GM18868 (cell line): ENCODE results near the gene IMMP2L.

Experiments used
- ATAC-seq: cut with Tn5 transposase; IDR thresholded peaks from one replicate; pipeline ENCODE4 v1.9.1; 2021; ENCODE audit warnings: mild to moderate bottlenecking, moderate library complexity; ENCODE audit not compliant: unreplicated experiment

Gene IMMP2L

DNA sequence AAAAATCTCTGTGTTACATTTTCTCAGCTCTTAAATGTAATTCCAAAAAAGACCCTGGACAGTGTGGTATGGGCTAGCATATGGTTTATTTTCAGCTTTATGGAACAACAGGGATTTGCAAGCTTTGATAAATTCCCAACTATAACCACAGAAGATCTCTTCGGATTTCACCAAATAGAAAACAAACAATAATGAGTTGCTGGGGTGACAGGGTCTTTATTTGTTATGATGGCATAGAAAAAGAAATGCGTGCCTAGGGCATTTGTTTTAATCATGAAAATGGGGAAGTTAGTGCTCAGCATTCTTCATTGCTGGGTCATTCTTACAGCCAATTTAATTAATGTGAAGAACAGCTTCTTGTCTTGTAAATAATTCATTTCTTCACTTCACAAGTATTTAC is 332.4 kb downstream of the IMMP2L start:
- no peak for ATAC-seq

- no peak for ATAC-seq
Observed at GRCh38 chr7:111229181-111229740, 333.0 kb downstream of the IMMP2L start.

- ATAC-seq = no peak
Observed at GRCh38 chr7:111228437-111228836, 333.9 kb downstream of the IMMP2L start.

- no peak for ATAC-seq
Observed at GRCh38 chr7:111226800-111227199, 335.5 kb downstream of the IMMP2L start.

DNA sequence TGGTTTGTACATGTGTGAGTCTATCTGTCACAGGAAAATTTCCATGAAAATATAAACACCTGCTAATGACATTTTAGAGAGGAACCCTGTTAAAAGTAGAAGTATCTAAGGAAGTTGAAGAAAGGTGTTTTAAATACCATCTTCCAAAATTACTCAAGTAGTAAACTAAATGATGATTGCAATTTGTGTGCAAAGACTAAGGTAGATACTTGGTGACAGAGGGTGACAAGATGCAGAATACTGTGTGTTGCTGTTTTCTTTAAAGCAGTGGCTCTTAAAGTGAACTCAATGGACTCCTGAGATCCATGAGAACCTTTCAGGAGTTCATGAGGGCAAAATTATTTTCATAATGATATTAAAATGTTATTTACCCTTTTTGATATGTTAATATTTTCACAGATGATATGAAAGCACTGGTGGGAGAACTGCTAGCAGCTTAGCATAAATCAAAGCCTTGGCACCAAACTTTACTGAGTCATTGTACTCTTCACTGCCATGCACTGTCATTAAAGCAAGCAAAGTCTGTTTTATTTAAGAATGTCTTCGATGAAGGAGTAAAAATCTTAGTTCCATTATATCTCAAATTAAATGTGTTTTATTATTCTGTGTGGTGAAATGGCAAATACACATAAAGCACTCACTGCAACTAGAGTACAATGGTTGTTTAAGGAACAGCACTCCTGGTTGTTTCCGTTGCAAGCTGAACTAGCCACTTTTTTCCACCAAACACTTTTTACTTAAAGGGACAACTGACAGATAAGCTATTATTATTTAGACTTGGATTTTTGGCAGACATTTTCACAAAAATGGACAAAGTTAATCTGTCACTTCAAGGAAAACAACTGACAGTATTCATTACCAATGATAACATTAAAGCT is 337.7 kb downstream of the IMMP2L start:
- ATAC-seq = no peak

- peak; percentile 57 for ATAC-seq
Observed at GRCh38 chr7:111223802-111224253, 338.5 kb downstream of the IMMP2L start.

- no peak for ATAC-seq
Observed at GRCh38 chr7:111215550-111215949, 346.7 kb downstream of the IMMP2L start.

DNA sequence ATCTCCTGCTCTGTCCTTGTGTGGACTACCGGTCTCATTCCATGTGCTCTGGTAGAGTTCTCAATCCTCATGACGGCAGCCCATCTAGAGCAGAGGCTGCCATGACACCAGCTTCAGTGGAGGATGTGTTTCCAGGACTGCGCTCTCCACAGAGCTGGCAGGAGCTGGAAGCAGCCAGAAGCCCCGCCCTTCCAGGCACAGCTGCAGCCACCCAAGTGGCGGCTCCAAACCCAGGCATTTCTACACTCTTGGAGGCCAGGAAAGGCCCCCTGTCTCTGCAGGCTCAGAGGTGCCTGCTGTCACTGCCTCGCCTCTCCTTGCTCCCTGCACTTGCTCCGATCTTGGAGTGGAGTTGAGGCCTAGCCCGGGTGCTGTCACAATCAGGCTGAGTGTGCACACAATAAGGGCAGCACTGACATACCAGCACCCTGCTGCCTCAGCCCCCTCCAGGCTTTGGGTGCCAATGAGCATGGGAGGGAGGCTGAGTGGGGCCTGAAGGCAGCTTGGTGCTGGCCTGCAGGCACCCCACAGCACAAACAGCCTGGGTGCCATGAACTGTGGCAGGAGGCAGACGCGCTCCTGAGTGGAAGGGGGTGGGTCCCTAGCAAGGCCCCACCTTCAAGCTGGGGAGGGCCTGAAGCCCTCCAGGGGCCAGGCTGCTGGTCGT is 349.3 kb downstream of the IMMP2L start:
- ATAC-seq = no peak

DNA sequence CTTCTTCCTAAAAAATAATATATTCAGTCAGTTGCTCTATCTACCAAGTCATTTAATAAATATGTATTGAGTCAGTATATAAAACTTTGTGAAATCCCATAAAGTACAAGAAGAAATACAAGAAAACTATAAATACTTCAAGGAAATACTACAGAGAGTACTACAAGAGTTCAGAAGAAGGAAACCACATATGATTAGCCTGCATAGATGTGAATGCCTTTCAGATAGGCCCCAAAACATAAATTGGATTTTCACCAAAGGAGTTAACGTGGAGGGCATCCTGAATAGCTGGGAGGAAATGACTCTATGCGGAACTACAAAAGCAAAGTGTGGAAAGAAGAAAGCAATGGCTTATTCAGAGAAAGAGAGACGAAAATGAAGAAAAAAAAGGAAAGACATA is 351.3 kb downstream of the IMMP2L start:
- no peak for ATAC-seq

GRCh38 chr7:111210043-111210442 is 352.2 kb downstream of the IMMP2L start:
- no peak for ATAC-seq

DNA sequence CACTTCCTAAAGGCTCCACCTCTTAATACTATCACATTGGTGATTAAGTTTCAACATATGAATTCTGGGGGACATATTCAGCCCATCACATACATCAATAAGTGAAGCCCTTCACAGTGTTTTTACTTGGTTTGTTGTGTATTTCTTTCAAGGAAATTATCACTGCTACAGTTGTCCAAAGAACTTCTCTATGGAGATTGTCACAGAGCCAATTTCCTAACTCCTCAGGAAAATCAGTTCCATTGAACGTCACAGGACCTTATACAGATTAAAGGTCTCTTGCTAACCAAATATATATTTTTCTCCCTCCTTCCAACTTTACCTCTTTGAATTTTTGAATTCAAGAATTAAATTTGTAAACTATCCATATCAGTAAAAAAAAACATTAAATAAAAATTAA is 357.0 kb downstream of the IMMP2L start:
- ATAC-seq = no peak

DNA sequence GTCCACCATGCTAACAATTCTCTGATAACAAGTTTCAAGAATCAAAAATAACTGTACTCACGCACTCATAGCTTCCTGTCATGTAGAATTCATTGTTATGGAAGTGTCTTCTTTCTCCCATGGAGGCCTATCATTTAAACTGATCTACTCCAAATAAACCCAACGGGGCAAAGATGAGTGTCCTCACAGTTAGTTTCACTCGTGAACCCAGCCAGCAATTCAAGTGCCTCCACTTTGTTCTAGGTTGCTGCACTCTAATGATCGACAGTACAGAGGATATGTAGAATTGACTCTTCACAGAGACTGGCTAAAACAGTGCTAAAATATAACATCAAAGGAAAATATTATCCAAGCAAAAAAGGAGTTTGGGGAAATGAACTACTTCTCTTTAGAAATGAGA is 360.0 kb downstream of the IMMP2L start:
- no peak for ATAC-seq

- no peak for ATAC-seq
Observed at GRCh38 chr7:111199643-111200042, 362.6 kb downstream of the IMMP2L start.

DNA sequence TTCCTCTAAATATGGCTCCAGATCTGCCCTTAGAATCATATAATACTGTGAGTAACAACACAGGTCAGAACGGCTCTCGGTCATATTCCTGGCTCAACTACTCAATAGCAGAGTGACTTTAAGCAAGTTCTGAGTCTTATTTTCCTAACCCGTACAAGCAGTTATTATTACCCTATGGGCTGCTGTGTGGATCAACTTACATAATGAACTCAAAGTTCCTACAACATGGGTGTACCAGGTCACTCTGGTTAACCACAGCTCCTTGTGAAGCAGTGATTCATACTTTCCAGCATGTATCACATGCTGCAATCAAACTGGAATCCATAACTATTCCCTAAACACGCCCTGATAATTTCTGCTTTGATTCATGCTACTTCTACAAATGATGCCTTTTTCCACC is 364.0 kb downstream of the IMMP2L start:
- no peak for ATAC-seq

DNA sequence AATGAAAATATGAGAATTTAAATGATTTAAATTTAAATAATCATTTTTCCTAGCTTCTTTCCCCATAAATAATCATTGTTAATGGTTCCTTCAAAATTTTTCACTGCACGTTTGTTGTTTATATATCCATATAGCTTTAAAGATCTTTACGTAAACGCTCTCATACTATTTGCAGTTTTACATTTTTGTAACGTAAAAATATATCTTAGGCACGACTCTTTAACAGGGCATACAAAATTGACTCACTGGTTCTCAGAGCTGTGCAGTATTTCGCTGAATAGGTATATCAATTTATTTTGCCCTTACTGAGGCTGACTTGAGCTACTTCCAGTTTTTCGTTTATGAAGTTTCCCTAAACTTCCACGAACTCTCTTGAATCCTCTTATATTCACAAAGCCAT is 365.6 kb downstream of the IMMP2L start:
- no peak for ATAC-seq

DNA sequence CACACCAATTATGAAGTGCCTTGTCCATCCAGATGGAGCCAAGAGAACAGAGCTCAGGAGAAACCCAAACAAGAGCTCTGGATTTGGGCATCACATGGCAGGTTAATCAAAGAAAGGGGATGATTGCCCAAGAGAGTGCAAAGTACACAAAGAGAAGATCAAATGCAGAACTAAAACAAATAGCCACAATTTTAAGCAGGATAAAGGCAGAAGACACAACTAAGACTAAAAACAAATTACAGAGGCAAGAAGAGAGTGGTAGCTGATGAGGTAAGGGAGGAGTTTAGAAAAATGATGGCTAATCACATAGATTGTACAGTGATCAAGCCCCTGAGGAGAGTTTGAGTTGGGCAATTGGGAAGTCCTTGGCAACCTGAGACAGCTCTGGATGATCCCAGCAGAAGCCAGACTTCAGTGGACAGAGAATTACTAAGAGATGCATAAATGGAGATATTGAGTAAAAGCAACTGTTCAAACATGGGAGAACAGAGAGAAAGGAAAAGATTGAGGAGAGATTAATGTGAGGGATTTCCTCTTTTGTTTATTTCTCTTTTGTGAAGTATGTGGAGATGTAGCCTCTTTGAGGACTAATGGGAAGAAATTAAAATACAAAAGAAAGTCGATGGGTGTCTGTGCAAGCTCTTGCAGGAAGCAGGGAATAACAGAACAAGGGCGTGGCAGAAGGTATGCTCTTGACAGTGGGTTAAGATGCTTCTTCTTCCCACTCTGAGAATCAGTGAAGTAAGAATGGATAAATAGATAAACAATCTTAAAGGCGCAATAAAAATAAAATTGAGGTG is 369.5 kb downstream of the IMMP2L start:
- ATAC-seq = no peak

- ATAC-seq = no peak
Observed at GRCh38 chr7:111190804-111191203, 371.5 kb downstream of the IMMP2L start.

GRCh38 chr7:111184987-111185386 is 377.3 kb downstream of the IMMP2L start:
- ATAC-seq = no peak

GRCh38 chr7:111183321-111183720 is 379.0 kb downstream of the IMMP2L start:
- no peak for ATAC-seq

- no peak for ATAC-seq
Observed at GRCh38 chr7:111180338-111180737, 382.0 kb downstream of the IMMP2L start.

- no peak for ATAC-seq
Observed at GRCh38 chr7:111175908-111176441, 386.3 kb downstream of the IMMP2L start.
